HCT116 (cell line): ENCODE data around the gene ZC3H12C. TPM values are rescaled to one million over a fixed set of nuclear protein-coding genes. Genes with fewer than 3 reads are reported as not detected.

Experiments
- ATAC-seq: fragments of 200-7000 bp; cut with Tn5 transposase; 2 replicates; pipeline ENCODE4 v1.9.1; 2020; ENCODE audit warnings: mild to moderate bottlenecking, moderate library complexity
- BruUV-seq: library from RNA; stranded (reverse); fragments of 400-500 nt; replicated peaks from 2 replicates; lab custom pipeline; 2021; lab: Mats Ljungman, UMichigan
- CTCF ChIA-PET: fragments of 300-600 bp; sonication (Branson Sonifier 250); formaldehyde crosslinking; loops from one replicate; lab custom pipeline; 2021; ENCODE audit warnings: antibody characterized with exemption; lab: Charles Lee
- POLR2A ChIA-PET: fragments of 300-600, 350-600 bp; sonication (Branson Sonifier 250); formaldehyde crosslinking; loops from one replicate; lab custom pipeline; 2021; ENCODE audit warnings: antibody characterized with exemption; lab: Charles Lee
- RAD21 ChIA-PET, 2 experiments: fragments of 300-600 bp; sonication (Branson Sonifier 250); formaldehyde crosslinking; loops; one replicate each; lab custom pipeline; 2023; ENCODE audit warnings: low total read pairs in 2 of 2; ENCODE audit not compliant: uncharacterized antibody in 2 of 2, unreplicated experiment in 2 of 2, low non-redundant PET in 1 of 2; lab: Charles Lee
- DNase-seq: peaks from one replicate; pipeline ENCODE4 v3.0.0-alpha.2; 2010; ENCODE audit warnings: low read depth, low spot score
- H2AFZ ChIP-seq: fragments of 200-600 bp; shearing (Covaris generic), sonication (generic); 2 replicates; pipeline ENCODE4 v1.6.1; 2017; ENCODE audit warnings: low read depth, mixed run types, mixed read lengths, antibody characterized with exemption, low read length; ENCODE audit not compliant: poor library complexity, severe bottlenecking
- H3K27ac ChIP-seq: 2 replicates; pipeline ENCODE4 v1.5.1; 2012; ENCODE audit warnings: low read depth, low read length
- H3K27me3 ChIP-seq: fragments of 200-600 bp; sonication (generic); 2 replicates; pipeline ENCODE4 v1.6.1; 2016; ENCODE audit warnings: mixed run types, low read length, mixed read lengths; ENCODE audit not compliant: insufficient read depth
- H3K36me3 ChIP-seq, 2 experiments: fragments of 200-500 bp in 1 of 2; fragments of 200-600 bp in 1 of 2; sonication (Bioruptor generic) in 1 of 2; sonication (generic) in 1 of 2; 2 replicates each; pipeline versions ENCODE4 v1.5.1 to v1.6.1; 2014 to 2016; ENCODE audit warnings: low read length in 2 of 2, inconsistent platforms in 1 of 2, mixed read lengths in 1 of 2, mixed run types in 1 of 2; ENCODE audit not compliant: insufficient read depth in 2 of 2, control insufficient read depth in 1 of 2
- H3K4me1 ChIP-seq, 2 experiments: fragments of 200-600 bp in 1 of 2; sonication (generic) in 1 of 2; 2 replicates each; pipeline versions ENCODE4 v1.5.1 to v1.6.1; 2012 to 2017; ENCODE audit warnings: low read length in 2 of 2, inconsistent platforms in 1 of 2, mild to moderate bottlenecking in 1 of 2, mixed read lengths in 1 of 2, mixed run types in 1 of 2, moderate library complexity in 1 of 2; ENCODE audit not compliant: insufficient read depth in 2 of 2, control insufficient read depth in 1 of 2
- H3K4me2 ChIP-seq: fragments of 200-600 bp; sonication (generic); 2 replicates; pipeline ENCODE4 v1.6.1; 2017; ENCODE audit warnings: mixed run types, low read length, mixed read lengths
- H3K4me3 ChIP-seq, 2 experiments: fragments of 200-600 bp in 1 of 2; sonication (generic) in 1 of 2; replicated peaks in 1 of 2; 2 replicates each; pipeline ENCODE4 v1.5.1; 2011 to 2016; ENCODE audit warnings: low read length in 2 of 2, control low read depth in 1 of 2, low read depth in 1 of 2, mild to moderate bottlenecking in 1 of 2, mixed read lengths in 1 of 2, mixed run types in 1 of 2
- H3K79me2 ChIP-seq: fragments of 200-600 bp; sonication (generic); 2 replicates; pipeline ENCODE4 v1.6.1; 2017; ENCODE audit warnings: mild to moderate bottlenecking, mixed run types, low read length, moderate library complexity, mixed read lengths; ENCODE audit not compliant: insufficient read depth
- H3K9ac ChIP-seq: fragments of 200-600 bp; sonication (generic); 2 replicates; pipeline ENCODE4 v1.6.1; 2016; ENCODE audit warnings: low read length, mixed read lengths
- H3K9me2 ChIP-seq: fragments of 200-600 bp; sonication (generic), shearing (Covaris generic); 2 replicates; pipeline ENCODE4 v1.6.1; 2017; ENCODE audit warnings: mixed run types, mild to moderate bottlenecking, moderate library complexity; ENCODE audit not compliant: insufficient read depth
- H3K9me3 ChIP-seq, 2 experiments: fragments of 200-500 bp in 1 of 2; fragments of 200-600 bp in 1 of 2; sonication (Bioruptor generic) in 1 of 2; sonication (generic) in 1 of 2; 2 replicates each; pipeline ENCODE4 v1.6.1; 2014 to 2017; ENCODE audit warnings: low read length in 2 of 2, mixed read lengths in 2 of 2, inconsistent platforms in 1 of 2, low read depth in 1 of 2, mild to moderate bottlenecking in 1 of 2, mixed run types in 1 of 2, moderate library complexity in 1 of 2; ENCODE audit not compliant: control insufficient read depth in 1 of 2, insufficient read depth in 1 of 2
- H4K20me1 ChIP-seq: fragments of 200-600 bp; sonication (generic), shearing (Covaris generic); 2 replicates; pipeline ENCODE4 v1.6.1; 2017; ENCODE audit warnings: mixed run types, mild to moderate bottlenecking, moderate library complexity; ENCODE audit not compliant: insufficient read depth
- ATF3 ChIP-seq: IDR thresholded peaks from 2 replicates; pipeline ENCODE4 v1.6.1; 2012
- CEBPB ChIP-seq: IDR thresholded peaks from 2 replicates; pipeline ENCODE4 v1.6.1; 2012; ENCODE audit warnings: low read depth
- JUND ChIP-seq: IDR thresholded peaks from 2 replicates; pipeline ENCODE4 v1.6.1; 2012
- MAX ChIP-seq: IDR thresholded peaks from 2 replicates; pipeline ENCODE4 v1.6.1; 2012
- RAD21 ChIP-seq: IDR thresholded peaks from 2 replicates; pipeline ENCODE4 v1.6.1; 2012; ENCODE audit warnings: low read depth, mild to moderate bottlenecking
- SIN3A ChIP-seq: IDR thresholded peaks from 2 replicates; pipeline ENCODE4 v1.6.1; 2012; ENCODE audit warnings: low read depth
- SP1 ChIP-seq: IDR thresholded peaks from 2 replicates; pipeline ENCODE4 v1.6.1; 2012; ENCODE audit warnings: low read depth
- ZBTB33 ChIP-seq: IDR thresholded peaks from 2 replicates; pipeline ENCODE4 v1.6.1; 2011; ENCODE audit warnings: mild to moderate bottlenecking, low read length, moderate library complexity; ENCODE audit not compliant: insufficient replicate concordance; ENCODE audit errors: extremely low read depth
- ZNF274 ChIP-seq: fragments of 200-500 bp; sonication (Bioruptor generic); IDR thresholded peaks from 2 replicates; pipeline ENCODE4 v1.6.1; 2014; ENCODE audit warnings: mild to moderate bottlenecking, low read depth, low read length, inconsistent platforms
- intact Hi-C: fragments of 100-400 bp; cut with micrococcal nuclease; formaldehyde crosslinking; loops from 2 replicates; pipeline ENCODE4 v1.10.0; 2022
- total RNA-seq: library from RNA; stranded (reverse); gene quantifications from one replicate; pipeline ENCODE4 v1.2.1, GENCODE V29; 2021; ENCODE audit not compliant: unreplicated experiment

ZC3H12C gene
- total RNA-seq, 1 experiment from 2014 or later: 10.2 TPM

- no peaks in the 10 kb centered on the region for H4K20me1 ChIP-seq
- intact Hi-C loops: no loop called here
- no peak overlapping the region for H3K27ac ChIP-seq
- ATAC-seq: no peak
- H3K27me3 ChIP-seq: no peaks in the 10 kb centered on the region
- no peak overlapping the region for H2AFZ ChIP-seq
- CTCF ChIA-PET: no interaction called here
- peaks cover 8 to 13% of the 10 kb centered on the region in 2 experiments; a peak in 1 of 4 replicates for H3K4me1 ChIP-seq
- no peak overlapping the region for H3K4me3 ChIP-seq
- H3K9me2 ChIP-seq: no peaks in the 10 kb centered on the region
- H3K9ac ChIP-seq: no peak overlapping the region
- no peaks in the 10 kb centered on the region for H3K9me3 ChIP-seq
- no peak for TF ChIP-seq ATF3
- no peak for TF ChIP-seq ZBTB33
- no peak for TF ChIP-seq ZNF274
- no peak for TF ChIP-seq RAD21
- TF ChIP-seq JUND: no peak
- no peak for TF ChIP-seq CEBPB
- no peak for TF ChIP-seq SP1
- TF ChIP-seq MAX: no peak
- TF ChIP-seq SIN3A: no peak
- TF ChIP-seq, all 23 proteins: peak for 0
- RAD21 ChIA-PET: no interaction called here
- POLR2A ChIA-PET: no interaction called here
- BruUV-seq: no TSS peak
- Histone ChIP-seq H3K36me3 (no peaks in the 10 kb centered on the region), H3K4me2 (no peak overlapping the region), H3K79me2 (peaks cover 18% of the 10 kb centered on the region)
- DNase-seq: no peak
These were observed 26.1 kb downstream of the ZC3H12C start for GRCh38 chr11:110119317-110119716.
